HepG2 (cell line): ENCODE data around the gene MAPK7. TPM values are rescaled to one million over a fixed set of nuclear protein-coding genes. Genes with fewer than 3 reads are reported as not detected.

ENCODE experiments used
- HHEX ChIP-seq: IDR thresholded peaks from 2 replicates; pipeline ENCODE4 v1.6.1; 2016; ENCODE audit warnings: control low read depth
- HMG20A ChIP-seq: IDR thresholded peaks from 2 replicates; pipeline ENCODE4 v1.6.1; 2016; ENCODE audit warnings: borderline replicate concordance
- KLF13 ChIP-seq: sonication (generic); formaldehyde crosslinking; IDR thresholded peaks from 2 replicates; pipeline ENCODE4 v1.4.0; 2020; ENCODE audit warnings: mild to moderate bottlenecking, missing genetic modification reagents
- NFATC3 ChIP-seq: sonication (generic); formaldehyde crosslinking; IDR thresholded peaks from 2 replicates; pipeline ENCODE4 v1.5.1; 2020; ENCODE audit warnings: mild to moderate bottlenecking, missing genetic modification reagents
- PHF5A ChIP-seq: IDR thresholded peaks from one replicate; pipeline ENCODE4 v1.6.1; 2018; ENCODE audit warnings: low read depth, missing genetic modification reagents; ENCODE audit not compliant: unreplicated experiment
- POLR2AphosphoS2 ChIP-seq: IDR thresholded peaks from 2 replicates; pipeline ENCODE4 v1.6.1; 2011; ENCODE audit warnings: low read depth, low read length, improper control_type of control experiment
- PTBP1 ChIP-seq: fragments of 200-400 bp; formaldehyde crosslinking; IDR thresholded peaks from 2 replicates; pipeline ENCODE4 v1.6.1; 2018; ENCODE audit warnings: low read length, low read depth; ENCODE audit not compliant: poor library complexity, severe bottlenecking
- RBAK ChIP-seq: sonication (generic); formaldehyde crosslinking; IDR thresholded peaks from 2 replicates; pipeline ENCODE4 v1.5.1; 2020; ENCODE audit warnings: mild to moderate bottlenecking, missing genetic modification reagents
- XBP1 ChIP-seq: sonication (generic); formaldehyde crosslinking; IDR thresholded peaks from 2 replicates; pipeline ENCODE4 v1.5.0; 2020; ENCODE audit warnings: missing genetic modification reagents
- ZFAT ChIP-seq: sonication (generic); formaldehyde crosslinking; conservative IDR thresholded peaks from 2 replicates; pipeline ENCODE4 v1.8.1; 2023; ENCODE audit warnings: missing genetic modification reagents, inconsistent platforms
- ZNF101 ChIP-seq: sonication (generic); formaldehyde crosslinking; IDR thresholded peaks from 2 replicates; pipeline ENCODE4 v1.4.0; 2020; ENCODE audit warnings: mild to moderate bottlenecking, low read depth, missing genetic modification reagents, borderline replicate concordance
- ZNF143 ChIP-seq: sonication (generic); formaldehyde crosslinking; IDR thresholded peaks from 2 replicates; pipeline ENCODE4 v1.4.0; 2020; ENCODE audit warnings: missing genetic modification reagents
- ZNF678 ChIP-seq: sonication (generic); formaldehyde crosslinking; IDR thresholded peaks from 2 replicates; pipeline ENCODE4 v1.4.0; 2020; ENCODE audit warnings: mild to moderate bottlenecking, missing genetic modification reagents
- ZSCAN12 ChIP-seq: sonication (generic); formaldehyde crosslinking; IDR thresholded peaks from 2 replicates; pipeline ENCODE4 v1.9.0; 2021; ENCODE audit warnings: mild to moderate bottlenecking, missing genetic modification reagents
- polyA plus RNA-seq, 8 experiments: library from polyadenylated mRNA; depleted of rRNA in 3 of 8; stranded (reverse) in 7 of 8; unstranded in 1 of 8; fragments of >200 nt; fragmentation: Illumina TruSeq in 4 of 8; extraction: Trizol in 4 of 8; gene quantifications; 2 replicates each; pipeline versions ENCODE4 v1.2.1 to v1.2.3, GENCODE V29; 2011 to 2016; ENCODE audit warnings: low read depth in 4 of 8, missing spikeins in 1 of 8, mixed read lengths in 1 of 8; ENCODE audit not compliant: insufficient read depth in 1 of 8
- total RNA-seq, 5 experiments: library from RNA; depleted of rRNA; stranded (reverse); fragments of >200 nt; fragmentation: Illumina TruSeq; extraction: Trizol; gene quantifications; 2 replicates each; pipeline ENCODE4 v1.2.3, GENCODE V29; 2016; ENCODE audit warnings: low read depth in 1 of 5
- TF ChIP-seq, protein P1 (sequence below), 2 experiments: IDR thresholded peaks; 2 replicates each; pipeline ENCODE4 v1.6.1; 2011 to 2012; ENCODE audit warnings: low read length in 2 of 2, borderline replicate concordance in 1 of 2, low read depth in 1 of 2, mild to moderate bottlenecking in 1 of 2, moderate library complexity in 1 of 2
- TF ChIP-seq, protein P2 (sequence below): sonication (generic); formaldehyde crosslinking; IDR thresholded peaks from 2 replicates; pipeline ENCODE4 v1.4.0; 2020; ENCODE audit warnings: mild to moderate bottlenecking, missing genetic modification reagents
- TF ChIP-seq, protein P3 (sequence below): sonication (generic); formaldehyde crosslinking; IDR thresholded peaks from 2 replicates; pipeline ENCODE4 v1.4.0; 2020; ENCODE audit warnings: mild to moderate bottlenecking, missing genetic modification reagents
- TF ChIP-seq, protein P4 (sequence below): sonication (generic); formaldehyde crosslinking; IDR thresholded peaks from 2 replicates; pipeline ENCODE4 v1.9.0; 2021; ENCODE audit warnings: missing genetic modification reagents, borderline replicate concordance
- TF ChIP-seq, protein P5 (sequence below): sonication (generic); formaldehyde crosslinking; IDR thresholded peaks from 2 replicates; pipeline ENCODE4 v1.5.0; 2020; ENCODE audit warnings: missing genetic modification reagents

MAPK7 gene
- total and polyA plus RNA-seq, 2 of the 13 experiments (the other 11 are each of a cell fraction or from before 2014, with no cell fraction given), result 2.9 to 5.9 TPM

DNA sequence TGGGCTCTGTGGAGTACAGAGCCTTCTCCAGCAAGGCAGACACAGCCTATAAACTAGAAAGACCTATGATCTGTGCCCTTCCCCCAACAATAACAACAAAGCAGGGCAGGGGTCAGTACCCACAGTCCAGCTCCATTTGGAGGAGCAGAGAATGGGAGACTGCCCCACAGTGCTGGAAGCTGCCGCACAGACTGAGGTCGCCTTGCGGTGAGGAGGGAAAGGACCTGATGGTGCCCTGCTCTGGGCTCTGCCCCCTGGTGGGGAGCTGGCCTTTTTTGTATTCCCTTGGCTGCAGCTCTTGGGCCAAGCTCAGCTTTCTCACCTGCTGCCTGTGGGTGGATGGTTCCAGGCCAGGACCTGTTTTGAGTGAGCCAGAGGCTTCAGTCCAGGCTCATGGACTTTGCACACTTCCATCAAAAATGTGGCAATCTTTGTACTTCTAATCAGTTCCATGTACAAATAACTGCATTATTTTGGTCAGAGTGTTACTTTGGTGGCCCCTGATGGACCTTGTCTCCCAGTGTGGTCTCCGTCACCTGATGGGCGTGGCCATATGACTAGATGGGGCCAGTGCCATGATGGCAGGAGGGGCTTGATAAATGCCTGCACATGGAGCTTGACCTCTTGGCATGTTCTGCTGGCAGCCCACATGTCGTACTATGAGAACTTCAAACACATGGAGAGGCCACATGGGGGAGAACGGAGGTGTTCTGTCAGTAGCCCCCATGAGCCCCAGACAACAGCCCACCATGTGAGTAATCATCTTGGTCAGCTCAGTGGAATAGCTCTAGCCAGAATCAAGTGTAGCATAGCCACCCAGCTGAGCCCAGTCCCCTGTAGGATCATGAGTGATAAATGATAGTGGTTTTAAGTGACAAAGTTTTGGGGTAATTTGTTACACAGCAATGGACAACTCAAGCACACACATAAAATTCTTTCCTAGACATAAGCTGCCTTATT lies 40.0 kb upstream of the MAPK7 start (continued):
- TF ChIP-seq NFATC3 (CRISPR knock-in tag) (no peak), ZSCAN12 (CRISPR knock-in tag) (0 out of 2 replicates have a peak, but pooled peaks have one; percentile 27), PTBP1 (no peak), ZFAT (CRISPR knock-in tag) (no peak), XBP1 (CRISPR knock-in tag) (no peak), HHEX (no peak; the same call in 1 of the 2 replicates), RBAK (CRISPR knock-in tag) (peak; percentile 75), HMG20A (peak; percentile 15; the same call in 1 of the 2 replicates), ZNF101 (no peak), KLF13 (no peak), ZNF143 (CRISPR knock-in tag) (no peak), PHF5A (CRISPR knock-in tag) (peak; percentile 76), ZNF678 (CRISPR knock-in tag) (no peak), POLR2AphosphoS2 (no peak; the same call in 1 of the 2 replicates)
- TF ChIP-seq, protein P1, sequence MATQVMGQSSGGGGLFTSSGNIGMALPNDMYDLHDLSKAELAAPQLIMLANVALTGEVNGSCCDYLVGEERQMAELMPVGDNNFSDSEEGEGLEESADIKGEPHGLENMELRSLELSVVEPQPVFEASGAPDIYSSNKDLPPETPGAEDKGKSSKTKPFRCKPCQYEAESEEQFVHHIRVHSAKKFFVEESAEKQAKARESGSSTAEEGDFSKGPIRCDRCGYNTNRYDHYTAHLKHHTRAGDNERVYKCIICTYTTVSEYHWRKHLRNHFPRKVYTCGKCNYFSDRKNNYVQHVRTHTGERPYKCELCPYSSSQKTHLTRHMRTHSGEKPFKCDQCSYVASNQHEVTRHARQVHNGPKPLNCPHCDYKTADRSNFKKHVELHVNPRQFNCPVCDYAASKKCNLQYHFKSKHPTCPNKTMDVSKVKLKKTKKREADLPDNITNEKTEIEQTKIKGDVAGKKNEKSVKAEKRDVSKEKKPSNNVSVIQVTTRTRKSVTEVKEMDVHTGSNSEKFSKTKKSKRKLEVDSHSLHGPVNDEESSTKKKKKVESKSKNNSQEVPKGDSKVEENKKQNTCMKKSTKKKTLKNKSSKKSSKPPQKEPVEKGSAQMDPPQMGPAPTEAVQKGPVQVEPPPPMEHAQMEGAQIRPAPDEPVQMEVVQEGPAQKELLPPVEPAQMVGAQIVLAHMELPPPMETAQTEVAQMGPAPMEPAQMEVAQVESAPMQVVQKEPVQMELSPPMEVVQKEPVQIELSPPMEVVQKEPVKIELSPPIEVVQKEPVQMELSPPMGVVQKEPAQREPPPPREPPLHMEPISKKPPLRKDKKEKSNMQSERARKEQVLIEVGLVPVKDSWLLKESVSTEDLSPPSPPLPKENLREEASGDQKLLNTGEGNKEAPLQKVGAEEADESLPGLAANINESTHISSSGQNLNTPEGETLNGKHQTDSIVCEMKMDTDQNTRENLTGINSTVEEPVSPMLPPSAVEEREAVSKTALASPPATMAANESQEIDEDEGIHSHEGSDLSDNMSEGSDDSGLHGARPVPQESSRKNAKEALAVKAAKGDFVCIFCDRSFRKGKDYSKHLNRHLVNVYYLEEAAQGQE (IDR thresholded peaks at IDR 0.05; ENCODE audit: borderline replicate concordance in 1 of 2, low read depth in 1 of 2, low read length in 2 of 2), result peak in 1 of 2 experiments; percentile 31; a peak in 1 of 4 replicates
- TF ChIP-seq, protein P2, sequence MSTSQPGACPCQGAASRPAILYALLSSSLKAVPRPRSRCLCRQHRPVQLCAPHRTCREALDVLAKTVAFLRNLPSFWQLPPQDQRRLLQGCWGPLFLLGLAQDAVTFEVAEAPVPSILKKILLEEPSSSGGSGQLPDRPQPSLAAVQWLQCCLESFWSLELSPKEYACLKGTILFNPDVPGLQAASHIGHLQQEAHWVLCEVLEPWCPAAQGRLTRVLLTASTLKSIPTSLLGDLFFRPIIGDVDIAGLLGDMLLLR (CRISPR knock-in tag), result no peak
- TF ChIP-seq, protein P3, sequence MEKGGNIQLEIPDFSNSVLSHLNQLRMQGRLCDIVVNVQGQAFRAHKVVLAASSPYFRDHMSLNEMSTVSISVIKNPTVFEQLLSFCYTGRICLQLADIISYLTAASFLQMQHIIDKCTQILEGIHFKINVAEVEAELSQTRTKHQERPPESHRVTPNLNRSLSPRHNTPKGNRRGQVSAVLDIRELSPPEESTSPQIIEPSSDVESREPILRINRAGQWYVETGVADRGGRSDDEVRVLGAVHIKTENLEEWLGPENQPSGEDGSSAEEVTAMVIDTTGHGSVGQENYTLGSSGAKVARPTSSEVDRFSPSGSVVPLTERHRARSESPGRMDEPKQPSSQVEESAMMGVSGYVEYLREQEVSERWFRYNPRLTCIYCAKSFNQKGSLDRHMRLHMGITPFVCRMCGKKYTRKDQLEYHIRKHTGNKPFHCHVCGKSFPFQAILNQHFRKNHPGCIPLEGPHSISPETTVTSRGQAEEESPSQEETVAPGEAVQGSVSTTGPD, result peak; percentile 60; the same call in 1 of the 2 replicates
- TF ChIP-seq, protein P4, sequence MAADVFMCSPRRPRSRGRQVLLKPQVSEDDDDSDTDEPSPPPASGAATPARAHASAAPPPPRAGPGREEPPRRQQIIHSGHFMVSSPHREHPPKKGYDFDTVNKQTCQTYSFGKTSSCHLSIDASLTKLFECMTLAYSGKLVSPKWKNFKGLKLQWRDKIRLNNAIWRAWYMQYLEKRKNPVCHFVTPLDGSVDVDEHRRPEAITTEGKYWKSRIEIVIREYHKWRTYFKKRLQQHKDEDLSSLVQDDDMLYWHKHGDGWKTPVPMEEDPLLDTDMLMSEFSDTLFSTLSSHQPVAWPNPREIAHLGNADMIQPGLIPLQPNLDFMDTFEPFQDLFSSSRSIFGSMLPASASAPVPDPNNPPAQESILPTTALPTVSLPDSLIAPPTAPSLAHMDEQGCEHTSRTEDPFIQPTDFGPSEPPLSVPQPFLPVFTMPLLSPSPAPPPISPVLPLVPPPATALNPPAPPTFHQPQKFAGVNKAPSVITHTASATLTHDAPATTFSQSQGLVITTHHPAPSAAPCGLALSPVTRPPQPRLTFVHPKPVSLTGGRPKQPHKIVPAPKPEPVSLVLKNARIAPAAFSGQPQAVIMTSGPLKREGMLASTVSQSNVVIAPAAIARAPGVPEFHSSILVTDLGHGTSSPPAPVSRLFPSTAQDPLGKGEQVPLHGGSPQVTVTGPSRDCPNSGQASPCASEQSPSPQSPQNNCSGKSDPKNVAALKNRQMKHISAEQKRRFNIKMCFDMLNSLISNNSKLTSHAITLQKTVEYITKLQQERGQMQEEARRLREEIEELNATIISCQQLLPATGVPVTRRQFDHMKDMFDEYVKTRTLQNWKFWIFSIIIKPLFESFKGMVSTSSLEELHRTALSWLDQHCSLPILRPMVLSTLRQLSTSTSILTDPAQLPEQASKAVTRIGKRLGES (CRISPR knock-in tag), result no peak
- TF ChIP-seq, protein P5, sequence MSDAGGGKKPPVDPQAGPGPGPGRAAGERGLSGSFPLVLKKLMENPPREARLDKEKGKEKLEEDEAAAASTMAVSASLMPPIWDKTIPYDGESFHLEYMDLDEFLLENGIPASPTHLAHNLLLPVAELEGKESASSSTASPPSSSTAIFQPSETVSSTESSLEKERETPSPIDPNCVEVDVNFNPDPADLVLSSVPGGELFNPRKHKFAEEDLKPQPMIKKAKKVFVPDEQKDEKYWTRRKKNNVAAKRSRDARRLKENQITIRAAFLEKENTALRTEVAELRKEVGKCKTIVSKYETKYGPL (CRISPR knock-in tag), result no peak
